ENCODE results near the gene FAR2.

- TF ChIP-seq EZH2phosphoT487 (IDR thresholded peaks at IDR 0.05; ENCODE audit: borderline replicate concordance, low read depth, low read length) = no peak
- TF ChIP-seq CTCF (conservative IDR thresholded peaks at IDR 0.05; ENCODE audit: low read length) = no peak
Observed at GRCh38 chr12:29322157-29322556, 173.1 kb downstream of the FAR2 start.
